Endothelial cell of umbilical vein (primary cell): ENCODE data around the gene HTRA3. TPM values are rescaled to one million over a fixed set of nuclear protein-coding genes. Genes with fewer than 3 reads are reported as not detected.

ENCODE experiments used
- BruUV-seq: library from RNA; stranded (reverse); fragments of 400-500 nt; replicated peaks from 2 replicates; lab custom pipeline; 2021; lab: Mats Ljungman, UMichigan
- CTCF ChIA-PET: fragments of 300-600, 350-600 bp; sonication (Branson Sonifier 250); formaldehyde crosslinking; loops from one replicate; lab custom pipeline; 2021; ENCODE audit warnings: antibody characterized with exemption, inconsistent platforms; lab: Charles Lee
- POLR2A ChIA-PET: fragments of 300-600, 350-600 bp; sonication (Branson Sonifier 250); formaldehyde crosslinking; loops from one replicate; lab custom pipeline; 2021; ENCODE audit warnings: antibody characterized with exemption, inconsistent platforms; lab: Charles Lee
- DNase-seq: peaks from one replicate; pipeline ENCODE4 v3.0.0-alpha.2; 2011; ENCODE audit warnings: low read depth, low spot score
- FAIRE-seq: peaks from 2 replicates; lab custom pipeline; 2011; peaks lifted over from hg19 to GRCh38; lab: Jason Lieb, UNC
- H2AFZ ChIP-seq: 2 replicates; pipeline ENCODE4 v1.6.0; 2012; ENCODE audit warnings: low read depth, low read length, control low read depth, inconsistent platforms
- H3K27ac ChIP-seq: 2 replicates; pipeline ENCODE4 v1.5.1; 2011; ENCODE audit warnings: low read depth, mild to moderate bottlenecking, control low read depth, low read length, moderate library complexity; ENCODE audit not compliant: insufficient read depth
- H3K27me3 ChIP-seq, 2 experiments: 2 replicates each; pipeline versions ENCODE4 v1.6.0 to v1.6.1; 2011; ENCODE audit warnings: low read length in 2 of 2, mixed read lengths in 1 of 2; ENCODE audit not compliant: control insufficient read depth in 2 of 2, insufficient read depth in 2 of 2
- H3K36me3 ChIP-seq, 2 experiments: 2 replicates in 1 of 2; 3 replicates in 1 of 2; pipeline ENCODE4 v1.5.1; 2011; ENCODE audit warnings: low read length in 2 of 2, mild to moderate bottlenecking in 1 of 2, moderate library complexity in 1 of 2; ENCODE audit not compliant: control insufficient read depth in 2 of 2, insufficient read depth in 2 of 2; ENCODE audit errors: extremely low read depth in 1 of 2
- H3K4me1 ChIP-seq: 3 replicates; pipeline ENCODE4 v1.5.1; 2011; ENCODE audit warnings: mild to moderate bottlenecking, low read length; ENCODE audit not compliant: control insufficient read depth, insufficient read depth; ENCODE audit errors: extremely low read depth
- H3K4me2 ChIP-seq: 2 replicates; pipeline ENCODE4 v1.6.1; 2011; ENCODE audit warnings: low read length, control low read depth, mixed read lengths; ENCODE audit not compliant: insufficient read depth
- H3K4me3 ChIP-seq, 3 experiments: fragments of 200-600 bp in 1 of 3; sonication (generic), shearing (Covaris generic) in 1 of 3; replicated peaks in 1 of 3; 2 replicates each; pipeline ENCODE4 v1.5.1; 2011 to 2016; ENCODE audit warnings: control low read depth in 3 of 3, low read length in 3 of 3, mild to moderate bottlenecking in 2 of 3, inconsistent platforms in 1 of 3, low read depth in 1 of 3, moderate library complexity in 1 of 3; ENCODE audit not compliant: insufficient read depth in 1 of 3
- H3K79me2 ChIP-seq: 2 replicates; pipeline ENCODE4 v1.6.0; 2012; ENCODE audit warnings: low read length, inconsistent platforms; ENCODE audit not compliant: control insufficient read depth, insufficient read depth
- H3K9ac ChIP-seq: replicated peaks from 2 replicates; pipeline ENCODE3; 2011; ENCODE audit warnings: low read length, control low read depth; ENCODE audit not compliant: insufficient read depth; ENCODE audit errors: extremely low read depth
- H3K9me1 ChIP-seq: replicated peaks from 3 replicates; pipeline ENCODE4 v1.6.0; 2011; ENCODE audit warnings: mild to moderate bottlenecking, low read length; ENCODE audit not compliant: control insufficient read depth, insufficient read depth; ENCODE audit errors: extremely low read depth
- H3K9me3 ChIP-seq: replicated peaks from 2 replicates; pipeline ENCODE4 v1.5.1; 2012; ENCODE audit warnings: low read length, inconsistent platforms; ENCODE audit not compliant: control insufficient read depth, insufficient read depth
- H4K20me1 ChIP-seq: replicated peaks from 2 replicates; pipeline ENCODE3; 2011; ENCODE audit warnings: mild to moderate bottlenecking, low read length; ENCODE audit not compliant: control insufficient read depth, insufficient read depth; ENCODE audit errors: extremely low read depth
- EZH2 ChIP-seq: IDR thresholded peaks from 2 replicates; pipeline ENCODE4 v1.6.1; 2012; ENCODE audit warnings: borderline replicate concordance, low read depth, mild to moderate bottlenecking, moderate library complexity, low read length, inconsistent platforms; ENCODE audit not compliant: severe bottlenecking
- FOS ChIP-seq: IDR thresholded peaks from 2 replicates; pipeline ENCODE4 v1.6.1; 2011; ENCODE audit warnings: mild to moderate bottlenecking, low read length, moderate library complexity, borderline replicate concordance; ENCODE audit not compliant: insufficient read depth
- GATA2 ChIP-seq: IDR thresholded peaks from 2 replicates; pipeline ENCODE4 v1.7.0; 2011; ENCODE audit warnings: low read depth, mild to moderate bottlenecking, moderate library complexity, mixed read lengths, low read length; ENCODE audit not compliant: insufficient read length, insufficient read depth
- JUN ChIP-seq: IDR thresholded peaks from 2 replicates; pipeline ENCODE4 v1.6.1; 2011; ENCODE audit warnings: borderline replicate concordance, low read depth; ENCODE audit not compliant: insufficient read length, insufficient read depth
- MAX ChIP-seq: IDR thresholded peaks from 2 replicates; pipeline ENCODE4 v1.6.1; 2011; ENCODE audit not compliant: insufficient read depth, insufficient read length
- POLR2A ChIP-seq: IDR thresholded peaks from 2 replicates; pipeline ENCODE4 v1.6.1; 2012; ENCODE audit warnings: low read depth, mild to moderate bottlenecking, control low read depth, low read length
- POLR2AphosphoS5 ChIP-seq: IDR thresholded peaks from 2 replicates; pipeline ENCODE4 v1.6.1; 2012; ENCODE audit warnings: low read depth, mild to moderate bottlenecking, control low read depth, low read length, moderate library complexity; ENCODE audit not compliant: insufficient read depth
- dilution Hi-C: fragments of 300-500 bp; cut with MboI; formaldehyde crosslinking; loops from one replicate; pipeline ENCODE4 v1.15.0; 2019; ENCODE audit warnings: low sequenced_read_pairs; ENCODE audit not compliant: extremely low pct_ligation_motif_present
- intact Hi-C: fragments of 100-400 bp; cut with micrococcal nuclease; formaldehyde crosslinking; loops from one replicate; pipeline ENCODE4 v1.10.0; 2022
- polyA plus RNA-seq, 4 experiments: library from polyadenylated mRNA; depleted of rRNA in 3 of 4; stranded (reverse) in 3 of 4; unstranded in 1 of 4; fragments of >200 nt; gene quantifications; 2 replicates each; pipeline versions ENCODE4 v1.2.1 to v1.2.3, GENCODE V29; 2011 to 2012; ENCODE audit warnings: missing spikeins in 1 of 4
- total RNA-seq: library from RNA; stranded (reverse); gene quantifications from 2 replicates; pipeline ENCODE4 v1.2.3, GENCODE V29; 2021
- TF ChIP-seq, protein P1 (sequence below), 2 donors: IDR thresholded peaks; 1 replicate in 1 of 2; 2 replicates in 1 of 2; pipeline ENCODE4 v1.5.1; 2011; ENCODE audit warnings: low read length in 2 of 2, mild to moderate bottlenecking in 2 of 2, moderate library complexity in 2 of 2, control low read depth in 1 of 2, inconsistent platforms in 1 of 2, low read depth in 1 of 2; ENCODE audit not compliant: insufficient read depth in 1 of 2; ENCODE audit errors: extremely low read depth in 1 of 2

HTRA3 gene
- total and polyA plus RNA-seq, 2 donors (not counting 3 experiments of a cell fraction or from before 2014, with no cell fraction given) = 9.0 to 12.0 TPM

DNA sequence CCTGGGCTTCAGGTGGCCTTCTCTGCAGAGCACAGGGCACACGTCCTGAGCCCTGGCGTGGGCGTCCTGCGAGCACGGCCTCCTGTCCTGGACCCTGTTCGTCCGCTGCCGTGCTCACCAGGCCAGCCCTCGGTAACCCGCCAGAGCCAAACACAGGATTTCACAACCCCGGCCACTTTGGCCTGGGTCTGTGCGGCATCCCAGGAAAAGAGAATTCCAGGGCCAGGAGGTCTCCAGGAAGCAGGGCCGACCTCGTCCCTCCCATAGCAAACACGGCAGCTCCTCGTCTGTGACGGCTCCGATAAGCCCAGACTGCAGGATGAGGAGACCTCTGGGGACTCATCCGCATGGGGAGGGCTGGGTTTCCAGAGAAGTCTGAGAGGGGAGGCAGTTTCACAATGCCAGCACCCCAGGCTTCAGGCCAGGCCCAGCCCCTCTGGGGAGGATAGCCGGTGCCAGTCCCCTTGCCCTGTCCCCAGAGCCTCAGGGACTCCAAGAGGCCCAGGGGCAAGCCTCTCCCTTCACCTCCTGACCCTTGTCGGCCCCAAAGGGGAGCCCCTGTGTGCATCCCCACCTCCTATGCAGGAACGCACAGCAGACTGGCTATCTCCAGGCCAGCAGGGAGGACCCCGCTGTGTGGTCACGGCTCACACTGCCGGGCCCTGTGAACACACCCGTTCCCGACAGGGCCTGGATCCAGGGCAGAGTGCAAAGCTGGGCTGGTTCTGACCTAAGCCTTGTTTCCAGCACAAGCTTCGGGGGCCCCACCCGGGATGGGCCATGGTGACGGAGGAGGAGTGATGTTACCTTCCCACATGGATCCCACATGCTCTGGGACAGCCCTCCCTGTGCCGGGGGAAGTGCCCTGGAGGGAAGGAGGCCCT is 22.3 kb upstream of the HTRA3 start:
- Histone ChIP-seq H3K4me3 (no peak overlapping the region), H3K9me3 (no peaks in the 10 kb centered on the region), H4K20me1 (no peaks in the 10 kb centered on the region), H3K4me2 (no peak overlapping the region), H3K9ac (no peak overlapping the region), H3K79me2 (no peaks in the 10 kb centered on the region), H3K4me1 (no peaks in the 10 kb centered on the region), H3K36me3 (peaks cover 2 to 8% of the 10 kb centered on the region in 2 experiments), H2AFZ (no peak overlapping the region), H3K27ac (no peak overlapping the region), H3K27me3 (no peaks in the 10 kb centered on the region), H3K9me1 (no peaks in the 10 kb centered on the region)
- dilution Hi-C loops = no loop called here
- ChIA-PET POLR2A (no interaction called here), CTCF (interaction anchor here (1.0 kb wide), 1 partner anchor 156 kb away, joined by 7 read pairs; no protein-coding TSS in a partner anchor)
- FAIRE-seq (no peak), DNase-seq (no peak)
- TF ChIP-seq MAX = no peak
- TF ChIP-seq FOS = no peak
- TF ChIP-seq POLR2A = no peak
- TF ChIP-seq, protein P1, sequence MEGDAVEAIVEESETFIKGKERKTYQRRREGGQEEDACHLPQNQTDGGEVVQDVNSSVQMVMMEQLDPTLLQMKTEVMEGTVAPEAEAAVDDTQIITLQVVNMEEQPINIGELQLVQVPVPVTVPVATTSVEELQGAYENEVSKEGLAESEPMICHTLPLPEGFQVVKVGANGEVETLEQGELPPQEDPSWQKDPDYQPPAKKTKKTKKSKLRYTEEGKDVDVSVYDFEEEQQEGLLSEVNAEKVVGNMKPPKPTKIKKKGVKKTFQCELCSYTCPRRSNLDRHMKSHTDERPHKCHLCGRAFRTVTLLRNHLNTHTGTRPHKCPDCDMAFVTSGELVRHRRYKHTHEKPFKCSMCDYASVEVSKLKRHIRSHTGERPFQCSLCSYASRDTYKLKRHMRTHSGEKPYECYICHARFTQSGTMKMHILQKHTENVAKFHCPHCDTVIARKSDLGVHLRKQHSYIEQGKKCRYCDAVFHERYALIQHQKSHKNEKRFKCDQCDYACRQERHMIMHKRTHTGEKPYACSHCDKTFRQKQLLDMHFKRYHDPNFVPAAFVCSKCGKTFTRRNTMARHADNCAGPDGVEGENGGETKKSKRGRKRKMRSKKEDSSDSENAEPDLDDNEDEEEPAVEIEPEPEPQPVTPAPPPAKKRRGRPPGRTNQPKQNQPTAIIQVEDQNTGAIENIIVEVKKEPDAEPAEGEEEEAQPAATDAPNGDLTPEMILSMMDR (IDR thresholded peaks at IDR 0.05; ENCODE audit: extremely low read depth in 1 of 2, insufficient read depth in 1 of 2, low read depth in 1 of 2, low read length in 2 of 2) = no peak
- no peak for TF ChIP-seq JUN
- no peak for TF ChIP-seq EZH2
- TF ChIP-seq GATA2 = no peak
- TF ChIP-seq POLR2AphosphoS5 = no peak
- intact Hi-C loops = no loop called here
- BruUV-seq = no TSS peak
